ENCODE results near the gene SLC25A15.
"Not testable (repeated sequence)": the region's sequence is repeated elsewhere in the genome, so short reads cannot be mapped to it uniquely, and the experiment has no call there.

The SLC25A15 gene

DNA sequence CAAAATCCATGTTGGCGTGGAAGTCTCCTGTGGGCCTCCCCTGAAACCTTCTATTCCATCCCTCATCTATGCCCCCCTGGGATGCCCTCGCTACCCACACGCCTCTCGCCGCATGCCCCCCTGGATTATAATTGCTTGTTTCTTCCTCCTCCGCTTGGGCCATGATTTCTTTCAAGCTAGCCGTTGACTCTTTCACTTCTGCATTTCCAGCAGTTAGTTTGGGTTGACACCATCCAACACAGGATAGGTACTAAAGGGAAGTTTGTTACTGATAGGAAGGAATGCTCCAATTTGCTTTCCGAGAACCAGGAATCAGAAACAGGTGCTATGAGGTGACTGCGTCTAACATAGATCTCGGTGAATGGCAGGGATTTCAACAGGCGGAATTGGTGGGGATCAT lies 7.7 kb upstream of the SLC25A15 start:
- DNase-seq (ENCODE audit: low read depth, low spot score) = no peak

DNA sequence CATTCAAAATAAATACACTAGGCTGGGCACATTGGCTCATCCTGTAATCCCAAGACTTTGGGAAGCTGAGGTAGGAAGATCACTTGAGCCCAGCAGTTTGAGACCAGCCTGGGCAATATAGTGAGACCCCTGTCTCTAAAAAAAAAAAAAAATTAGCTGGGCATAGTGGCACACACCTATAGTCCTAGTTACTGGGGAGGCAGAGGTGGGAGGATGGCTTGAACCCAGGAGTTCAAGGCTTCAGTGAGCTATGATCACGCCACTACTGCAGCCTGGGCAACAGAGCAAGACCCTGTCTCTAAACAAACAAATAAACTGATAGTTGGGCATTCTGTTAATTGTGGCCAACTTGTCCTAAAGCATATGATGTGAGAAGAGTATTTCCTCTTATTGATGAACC lies 6.4 kb upstream of the SLC25A15 start:
- not testable (repeated sequence) for DNase-seq (ENCODE audit: low read depth, low spot score)

DNA sequence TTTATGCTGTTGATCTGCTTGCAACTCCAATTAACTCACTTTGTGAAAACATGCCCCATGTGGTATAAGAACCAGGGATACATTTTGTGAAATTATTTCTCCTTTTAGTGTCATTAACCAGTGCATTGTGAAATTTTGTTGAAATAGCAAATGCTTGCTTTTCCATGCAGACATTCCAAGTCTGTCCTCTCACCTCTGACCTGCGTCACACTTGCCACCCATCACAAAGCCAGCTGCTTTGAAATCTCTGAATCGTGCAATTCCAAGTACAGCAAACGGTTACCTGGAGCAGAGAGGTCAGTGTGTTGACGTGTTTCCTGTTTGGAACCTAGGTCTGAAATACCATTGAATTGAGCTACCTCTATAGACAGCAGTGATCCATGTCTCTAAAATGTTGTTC lies 4.9 kb upstream of the SLC25A15 start:
- DNase-seq (ENCODE audit: low read depth, low spot score) = no peak

DNA sequence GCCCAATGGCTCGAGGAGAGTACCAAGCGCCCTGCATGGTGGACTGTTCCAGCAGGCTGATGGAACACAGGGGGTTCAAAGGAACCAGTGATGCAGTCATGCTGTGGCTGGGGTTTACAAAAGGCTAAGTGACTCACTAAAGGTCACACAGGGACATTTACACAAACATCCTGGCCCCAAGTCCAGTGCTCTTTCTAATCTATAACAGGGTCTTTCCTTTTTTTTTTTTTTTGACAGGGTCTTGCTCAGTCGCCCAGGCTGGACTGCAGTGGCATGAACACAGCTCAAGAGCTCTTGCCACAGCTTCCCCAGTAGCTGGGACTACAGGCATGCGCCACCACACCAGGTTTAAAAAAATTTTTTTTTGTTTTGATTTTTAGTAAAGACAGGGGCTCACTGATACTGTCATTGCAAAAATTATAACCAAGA lies 2.8 kb upstream of the SLC25A15 start:
- DNase-seq (ENCODE audit: low read depth, low spot score) = no peak

DNA sequence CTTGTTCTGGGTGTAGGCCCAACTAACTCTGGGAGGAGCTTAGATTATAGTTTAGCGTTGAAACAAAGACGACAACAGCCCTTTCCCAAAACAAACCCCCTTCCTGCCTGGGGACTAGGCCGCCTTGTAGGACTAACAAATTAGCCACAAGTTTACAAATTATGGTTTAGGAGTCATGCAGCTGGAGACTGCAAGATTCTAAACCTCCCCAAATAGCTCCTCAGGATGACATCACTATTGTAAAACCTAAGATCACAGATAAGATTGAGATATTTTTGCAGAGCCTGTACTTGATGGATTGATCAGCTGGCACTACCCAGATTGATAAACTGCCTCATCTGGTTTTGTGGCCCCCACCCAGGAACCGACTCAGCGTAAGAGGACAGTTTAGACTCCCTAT lies 2.3 kb upstream of the SLC25A15 start:
- no peak for DNase-seq (ENCODE audit: low read depth, low spot score)

DNA sequence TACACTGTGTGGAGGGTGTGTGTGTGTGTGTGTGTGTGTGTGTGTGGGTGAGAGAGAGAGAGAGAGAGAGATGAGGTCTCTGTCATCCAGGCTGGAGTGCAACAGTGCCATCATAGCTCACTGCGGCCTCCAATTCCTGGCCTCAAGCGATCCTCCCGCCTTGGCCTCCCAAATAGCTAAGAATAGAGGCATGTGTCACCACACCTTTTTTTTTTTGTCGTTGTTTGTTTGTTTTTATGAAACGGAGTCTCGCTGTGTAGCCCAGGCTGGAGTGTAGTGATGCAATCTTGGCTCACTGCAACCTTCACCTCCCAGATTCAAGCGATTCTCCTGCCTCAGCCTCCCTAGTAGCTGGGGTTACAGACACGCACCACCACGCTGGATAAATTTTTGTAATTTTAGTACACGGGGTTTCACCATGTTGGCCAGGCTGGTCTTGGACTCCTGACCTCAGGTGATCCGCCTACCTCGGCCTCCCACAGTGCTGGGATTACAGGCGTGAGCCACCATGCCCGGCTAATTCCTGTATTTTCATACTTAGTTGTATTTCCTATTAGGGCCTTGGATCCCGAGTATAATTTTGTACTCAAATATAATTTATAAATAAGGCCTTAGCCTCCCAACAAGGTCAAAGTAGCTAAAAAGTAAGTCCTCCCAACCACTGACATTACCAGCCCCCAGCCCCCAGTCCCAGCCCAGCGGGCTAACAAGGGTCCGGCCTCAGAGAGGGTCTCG lies 704 bp upstream of the SLC25A15 start:
- not testable (repeated sequence) for DNase-seq (ENCODE audit: low read depth, low spot score)

DNA sequence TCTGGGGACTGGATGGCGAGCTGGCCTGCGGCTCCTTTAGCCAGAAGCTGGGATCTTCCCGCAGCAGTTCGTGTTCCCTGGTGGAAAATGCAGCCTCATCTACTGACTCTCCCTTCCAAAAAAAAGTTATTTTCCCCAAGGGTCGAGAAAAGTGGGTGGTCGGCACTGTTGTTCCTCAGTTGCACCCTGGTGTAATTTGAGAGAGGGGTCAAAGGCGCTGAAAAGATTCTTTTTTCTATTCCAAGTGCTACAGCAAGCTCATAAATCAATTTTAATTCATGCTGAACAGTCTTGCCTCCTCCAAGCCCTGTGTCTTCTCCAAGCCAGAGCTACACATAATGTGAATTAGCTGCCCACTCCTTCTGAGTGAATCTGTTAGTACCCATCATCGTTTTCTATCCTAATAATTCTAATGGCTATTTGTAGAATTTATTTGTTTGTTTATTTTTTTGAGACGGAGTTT lies 774 bp downstream of the SLC25A15 start:
- DNase-seq (ENCODE audit: low read depth, low spot score) = no peak

DNA sequence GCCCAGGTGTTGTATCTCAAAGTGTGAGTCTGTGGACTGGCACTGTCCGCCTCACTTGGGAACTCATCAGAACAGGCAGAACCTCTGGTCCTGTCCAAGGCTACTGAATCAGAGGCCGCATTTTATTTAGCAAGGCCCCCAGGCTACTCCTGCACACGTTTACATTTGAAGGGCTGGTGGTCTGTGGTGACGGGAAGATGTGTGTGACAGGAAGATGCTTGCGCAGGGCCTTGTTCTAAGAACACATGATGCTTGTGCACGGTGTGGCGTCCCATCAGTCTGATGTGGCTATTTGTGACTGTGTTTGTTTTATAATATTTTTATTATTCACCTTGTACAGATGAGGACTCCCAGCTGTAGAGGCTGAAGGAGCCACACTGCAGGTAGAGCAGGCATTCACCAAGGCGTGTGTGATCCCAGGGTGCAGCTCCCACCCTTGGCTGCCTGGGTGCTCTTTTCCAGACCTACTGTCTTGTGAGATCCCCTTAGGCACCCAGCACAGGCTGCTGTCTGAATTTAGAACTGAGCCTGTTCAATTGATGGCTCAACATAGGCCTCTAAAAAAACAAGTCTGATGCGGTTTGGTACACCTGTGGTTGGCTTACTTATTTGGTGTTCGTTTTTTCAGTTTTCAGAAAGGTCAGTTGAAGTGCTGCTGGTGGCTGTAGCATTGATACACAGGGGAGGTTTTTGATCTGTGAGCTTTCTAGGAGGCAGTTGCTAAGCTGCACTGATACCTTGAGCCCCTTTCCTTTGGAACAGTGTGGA lies 3.1 kb downstream of the SLC25A15 start:
- no peak for DNase-seq (ENCODE audit: low read depth, low spot score)

DNA sequence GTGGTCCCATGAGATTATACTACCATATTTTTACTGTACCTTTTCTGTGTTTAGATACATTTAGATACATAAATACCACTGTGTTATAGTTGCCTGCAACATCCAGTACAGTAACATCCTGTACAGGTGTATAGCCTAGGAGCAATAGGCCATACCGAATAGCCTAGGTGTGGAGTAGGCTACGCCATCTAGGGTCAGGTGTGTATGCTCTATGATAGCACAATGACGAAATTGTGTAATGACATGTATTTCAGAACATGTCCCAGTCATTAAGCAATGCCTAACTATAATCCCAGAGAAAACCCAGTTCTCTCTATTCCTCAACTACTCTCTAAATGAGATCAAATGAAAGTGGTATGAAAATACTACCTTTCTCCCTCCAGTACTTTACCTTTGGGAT lies 3.9 kb downstream of the SLC25A15 start:
- DNase-seq (ENCODE audit: low read depth, low spot score) = no peak

DNA sequence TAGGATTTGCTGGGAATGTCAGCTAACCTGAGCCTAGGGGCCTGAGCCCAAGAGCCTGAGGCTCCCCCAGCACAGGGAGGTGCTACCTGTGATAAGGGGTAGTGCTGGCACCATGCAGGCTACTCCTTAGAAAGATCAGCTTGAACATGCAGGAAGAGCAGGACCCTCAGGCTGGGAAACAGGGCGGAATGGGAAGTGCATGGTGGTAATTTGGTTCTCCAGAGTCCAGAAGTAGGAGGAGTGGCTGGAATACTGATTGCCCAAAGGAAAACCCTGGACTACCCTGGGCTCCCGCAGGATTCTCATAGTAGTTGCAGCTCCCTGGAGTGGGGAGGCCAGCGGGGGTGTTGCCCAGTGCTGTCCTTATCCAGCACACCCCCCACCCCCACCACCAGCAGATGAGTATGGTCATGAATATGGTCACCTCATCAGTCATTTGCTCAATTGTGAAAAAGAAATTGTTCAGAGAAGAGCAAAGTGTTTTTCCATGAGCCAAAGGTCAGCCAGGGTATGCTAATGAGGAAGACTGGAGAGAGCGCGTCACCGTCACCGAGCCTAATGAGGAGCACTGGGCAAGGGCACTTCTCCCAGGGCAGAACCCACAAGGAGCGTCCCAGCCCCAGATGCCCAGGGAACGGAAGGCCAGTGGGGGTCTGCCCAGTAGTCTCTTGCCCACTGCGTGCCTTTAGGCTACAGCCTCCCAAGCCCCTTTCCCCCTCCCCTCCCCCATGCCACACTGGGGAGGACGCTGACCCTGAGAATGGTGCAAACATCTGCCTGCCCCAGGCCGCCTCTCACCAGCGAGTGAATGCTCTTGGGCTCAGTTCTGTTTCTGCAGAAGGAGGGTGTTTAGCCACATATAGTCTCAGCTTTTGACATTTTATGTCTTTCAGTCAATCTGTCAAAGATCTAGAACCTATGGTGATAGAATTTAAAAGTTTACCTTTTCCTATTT lies 5.3 kb downstream of the SLC25A15 start:
- no peak for DNase-seq (ENCODE audit: low read depth, low spot score)

DNA sequence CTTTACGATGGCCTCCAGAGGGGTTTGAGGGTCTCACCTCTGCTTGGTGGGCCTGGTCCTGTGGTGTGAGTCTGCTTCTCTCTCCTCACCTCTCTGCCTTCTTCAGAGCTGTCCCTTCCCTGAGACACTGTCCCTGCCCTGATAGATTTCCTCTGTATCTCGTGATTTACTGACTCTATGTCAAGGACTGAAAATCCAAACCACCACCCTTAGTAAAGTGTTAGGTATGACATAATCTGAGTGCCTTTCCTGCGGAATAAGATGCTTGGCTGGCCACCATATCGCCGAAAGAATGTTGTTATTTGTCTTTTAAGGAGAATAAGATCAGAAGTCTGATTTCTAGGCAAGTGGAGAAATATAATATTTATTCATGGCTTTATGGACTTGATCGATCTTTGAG lies 7.2 kb downstream of the SLC25A15 start:
- no peak for DNase-seq (ENCODE audit: low read depth, low spot score)

DNA sequence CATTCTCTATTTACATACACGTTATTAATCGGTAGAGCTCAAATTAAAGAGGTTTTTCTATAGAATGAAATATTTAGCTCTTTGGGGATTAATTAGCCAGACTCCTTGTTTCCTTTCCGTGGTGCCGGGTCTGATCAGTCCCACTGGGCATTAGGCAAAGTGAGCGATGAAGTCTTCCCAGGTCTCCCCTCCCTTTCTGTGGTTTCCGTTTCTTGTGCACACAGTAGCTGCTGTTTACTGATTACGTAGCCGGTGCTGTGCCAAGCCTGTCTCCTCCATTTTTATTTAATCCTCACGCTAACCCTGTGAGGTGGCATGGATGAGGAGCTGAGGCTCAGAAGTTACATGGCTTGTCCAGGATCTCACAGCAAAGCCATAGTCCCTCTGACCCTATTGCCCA lies 9.0 kb downstream of the SLC25A15 start:
- no peak for DNase-seq (ENCODE audit: low read depth, low spot score)

DNA sequence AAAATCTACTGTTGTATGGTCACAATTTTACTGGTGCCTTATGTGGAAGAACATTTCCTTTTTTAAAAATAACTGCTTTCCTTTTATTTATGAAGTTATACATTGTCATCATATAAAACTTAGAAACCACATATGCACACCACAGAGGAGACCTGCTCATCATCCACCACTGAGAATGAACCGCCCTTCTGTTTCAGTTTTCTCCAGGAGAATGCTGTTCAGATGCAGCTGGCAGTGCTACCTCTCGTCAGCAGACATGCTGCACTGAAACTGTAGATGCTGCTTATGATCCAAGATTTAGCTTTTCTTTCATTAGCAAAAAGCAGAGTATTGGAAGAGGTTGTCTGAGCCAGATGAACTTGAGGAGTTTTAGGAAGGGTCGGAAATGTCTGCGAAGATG lies 10.1 kb downstream of the SLC25A15 start:
- DNase-seq (ENCODE audit: low read depth, low spot score) = no peak

DNA sequence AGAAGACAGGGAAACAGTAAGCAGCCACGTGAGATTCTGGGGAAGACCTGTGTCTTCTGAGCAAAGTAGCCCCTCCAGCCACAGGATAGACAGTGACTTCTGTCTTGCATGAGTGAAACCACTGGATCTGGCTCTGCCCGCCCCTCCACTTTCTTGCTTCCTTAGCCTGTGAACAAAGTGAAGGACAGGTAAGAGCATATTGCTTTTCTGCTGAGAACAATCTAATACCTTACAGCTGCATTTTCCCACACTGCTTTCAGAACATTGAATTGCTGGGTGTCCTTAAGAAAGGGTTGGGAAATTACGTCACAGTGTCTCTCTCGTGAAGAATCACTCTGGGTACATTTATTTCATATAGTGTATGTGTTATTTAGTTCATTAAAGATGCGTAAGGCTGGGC lies 11.1 kb downstream of the SLC25A15 start:
- DNase-seq (ENCODE audit: low read depth, low spot score) = no peak

DNA sequence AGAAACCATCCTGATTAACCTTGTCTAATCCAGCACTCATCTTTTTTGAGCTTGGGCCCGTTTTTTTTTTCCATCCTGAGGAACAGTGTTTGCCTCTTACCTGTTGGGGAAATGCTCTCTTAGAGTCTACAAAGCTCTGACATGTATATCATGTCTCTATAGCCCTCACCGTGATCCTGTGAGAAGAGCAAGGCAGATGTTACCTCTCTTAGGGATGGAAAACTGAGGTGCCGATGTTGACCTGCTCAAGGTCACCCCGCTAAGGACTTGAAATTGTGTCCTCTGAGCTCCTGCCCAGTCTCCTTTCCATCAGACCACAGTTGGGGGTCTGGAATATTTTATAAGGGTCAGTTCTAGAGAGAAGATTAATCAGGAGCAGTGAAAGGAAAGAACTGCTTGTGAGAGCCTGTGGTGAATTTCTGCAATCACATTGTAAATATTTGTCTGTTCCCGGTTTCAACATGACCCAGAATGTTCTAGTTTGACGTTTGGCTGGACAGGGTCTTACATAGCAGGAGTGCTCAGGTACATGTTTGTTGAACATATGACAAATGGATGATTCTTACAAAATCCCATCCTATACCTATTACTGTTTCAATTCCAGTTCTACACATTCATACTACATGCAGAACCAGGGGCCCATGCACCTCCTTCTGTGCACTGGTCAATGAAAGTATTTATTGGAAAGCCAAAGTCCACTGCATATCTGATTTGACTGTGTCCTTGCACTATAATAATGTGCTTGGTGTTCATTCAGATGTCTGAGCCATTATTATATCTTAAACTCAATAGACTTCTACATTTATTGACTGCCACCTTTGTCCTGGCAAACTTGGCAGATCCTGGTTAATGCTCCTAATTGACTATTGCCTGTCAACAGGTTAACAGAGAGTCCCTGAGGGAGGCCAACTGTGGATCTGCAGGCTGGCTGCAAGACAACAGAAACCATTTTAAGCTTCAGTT lies 12.1 kb downstream of the SLC25A15 start:
- DNase-seq (ENCODE audit: low read depth, low spot score) = no peak

DNA sequence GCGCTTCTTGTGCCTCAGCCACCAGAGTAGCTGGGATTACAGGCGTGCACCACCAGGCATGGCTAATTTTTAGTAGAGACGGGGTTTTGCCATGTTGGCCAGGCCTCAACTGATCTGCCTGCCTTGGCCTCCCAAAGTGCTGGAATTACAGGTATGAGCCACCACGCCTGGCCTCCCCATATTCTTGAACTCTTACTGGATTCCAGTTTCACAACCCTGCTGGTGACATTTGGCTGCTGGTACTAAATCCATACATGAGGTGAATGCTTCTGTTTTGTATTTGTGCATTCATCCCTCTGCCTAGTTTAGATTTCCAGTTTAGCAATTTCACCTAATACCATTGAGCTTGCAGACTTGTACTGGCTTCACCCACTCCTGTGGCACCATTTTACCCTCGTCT lies 13.9 kb downstream of the SLC25A15 start:
- DNase-seq (ENCODE audit: low read depth, low spot score) = no peak

DNA sequence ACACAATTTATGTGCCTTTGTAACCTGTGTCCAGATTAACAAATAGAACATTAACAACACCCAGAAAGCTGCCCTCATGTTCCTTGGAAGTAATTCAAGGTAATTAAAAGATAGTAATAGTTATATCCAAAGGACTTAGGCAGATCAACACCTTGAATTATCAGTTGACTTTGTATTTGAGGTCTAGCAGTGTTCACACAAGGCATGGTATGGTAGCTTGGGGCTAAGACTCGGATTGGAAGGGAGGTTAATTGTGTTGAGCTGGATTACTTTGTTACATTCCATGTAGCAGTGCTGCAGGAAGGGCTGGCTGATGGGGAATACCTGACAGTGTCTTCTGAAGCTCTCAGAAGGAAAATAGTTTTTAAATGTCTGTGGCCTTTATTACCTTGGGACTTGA lies 16.8 kb downstream of the SLC25A15 start:
- no peak for DNase-seq (ENCODE audit: low read depth, low spot score)

DNA sequence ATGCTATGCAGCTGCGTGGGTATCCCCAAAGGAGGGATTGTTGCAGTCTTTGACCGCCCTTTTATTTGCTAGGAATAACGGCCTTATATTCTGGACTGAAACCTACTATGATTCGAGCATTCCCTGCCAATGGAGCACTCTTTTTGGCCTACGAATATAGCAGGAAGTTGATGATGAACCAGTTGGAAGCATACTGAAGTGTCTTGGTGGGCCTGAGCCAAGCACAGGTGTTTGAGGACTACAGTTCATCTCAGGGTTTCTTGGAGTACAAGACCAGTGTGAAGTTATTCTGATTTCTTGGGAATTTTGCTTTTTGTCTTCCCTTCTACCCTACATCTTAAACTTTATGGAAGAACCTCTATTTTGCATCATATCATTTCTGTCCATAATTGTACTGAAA lies 20.1 kb downstream of the SLC25A15 start:
- no peak for DNase-seq (ENCODE audit: low read depth, low spot score)

DNA sequence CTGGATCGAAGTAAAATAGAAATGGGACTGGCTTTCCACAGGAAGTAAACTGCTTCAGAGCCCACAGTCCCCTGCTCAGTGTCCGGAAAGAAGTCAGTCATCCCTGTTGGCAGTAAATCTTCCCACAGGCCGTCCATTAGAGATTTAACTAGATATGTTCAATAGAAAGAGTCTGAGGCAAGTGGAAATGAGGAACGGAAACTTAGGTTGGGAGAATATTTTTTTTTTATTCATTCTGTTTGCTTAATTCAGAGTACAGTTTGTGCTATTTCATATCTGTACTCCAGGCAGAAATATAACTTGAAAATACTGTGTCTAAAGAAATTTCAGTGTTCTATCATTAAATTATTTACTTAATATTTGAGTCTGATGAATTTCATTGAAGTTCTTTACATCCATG lies 22.7 kb downstream of the SLC25A15 start:
- no peak for DNase-seq (ENCODE audit: low read depth, low spot score)

DNA sequence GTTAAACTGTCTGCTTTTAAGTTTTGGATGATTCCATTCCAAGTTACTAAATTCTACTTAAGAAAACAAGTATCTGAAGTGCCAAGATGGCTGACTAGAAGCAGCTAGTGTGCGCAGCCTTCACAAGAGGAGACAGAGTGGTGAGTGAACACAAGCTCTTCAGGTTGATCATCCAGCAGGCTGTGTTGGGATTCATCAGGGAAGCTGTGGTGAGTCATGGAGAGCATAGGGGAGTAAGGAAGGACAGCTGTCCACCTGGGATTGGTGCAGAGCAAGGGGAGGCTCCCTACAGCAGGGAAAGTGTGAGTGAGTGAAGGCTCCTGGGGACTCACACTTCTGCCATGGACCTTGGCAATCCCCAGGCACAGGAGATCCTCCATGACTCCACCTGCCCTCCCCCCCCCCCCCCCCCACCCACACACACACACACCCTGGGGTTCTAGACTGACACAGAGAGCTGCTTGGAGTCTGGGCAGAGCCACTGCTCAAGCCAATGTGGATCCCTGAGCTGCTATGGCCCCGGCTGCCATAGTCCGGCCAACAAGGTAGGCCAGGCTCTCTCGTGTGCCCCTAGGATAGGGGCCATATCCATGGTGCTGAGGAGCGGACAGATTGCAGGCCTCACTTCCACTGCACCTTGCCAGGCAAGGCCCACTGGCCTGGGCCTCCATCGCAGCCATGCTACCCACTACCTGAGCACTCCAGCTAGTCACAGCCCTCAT lies 23.5 kb downstream of the SLC25A15 start:
- no peak for DNase-seq (ENCODE audit: low read depth, low spot score)

All from activated CD4-positive, CD25-positive, alpha-beta regulatory T cell treated with anti-CD3 and anti-CD28 coated beads, Interleukin-2, amount 50 U/mL, for 16 hours (primary cell).